ENCODE data around the gene PSTPIP2. TPM values are rescaled to one million over a fixed set of nuclear protein-coding genes. Genes with fewer than 3 reads are reported as not detected.

Gene PSTPIP2
- total RNA-seq, 1 experiment from 2014 or later: 1.9 TPM

GRCh38 chr18:46097801-46098615, 25.9 kb upstream of the PSTPIP2 start, which contains the start of gene ATP5F1A (continued):
- TF ChIP-seq E2F5 (CRISPR knock-in tag; IDR thresholded peaks at IDR 0.05): peak; percentile 76; the same call in 1 of the 2 replicates
- TF ChIP-seq SMAD4 (CRISPR knock-in tag; IDR thresholded peaks at IDR 0.05): no peak
- no peak for TF ChIP-seq OVOL2 (CRISPR knock-in tag; IDR thresholded peaks at IDR 0.05; ENCODE audit: borderline replicate concordance)
- TF ChIP-seq GRHL2 (CRISPR knock-in tag; IDR thresholded peaks at IDR 0.05; ENCODE audit: insufficient replicate concordance, severe bottlenecking): no peak
- no peak for TF ChIP-seq ZNF532 (CRISPR knock-in tag; IDR thresholded peaks at IDR 0.05; ENCODE audit: borderline replicate concordance)
- TF ChIP-seq FOXP4 (CRISPR knock-in tag; IDR thresholded peaks at IDR 0.05): peak; percentile 92
- TF ChIP-seq NFATC4 (CRISPR knock-in tag; IDR thresholded peaks at IDR 0.05): no peak
- TF ChIP-seq ELF4 (CRISPR knock-in tag; IDR thresholded peaks at IDR 0.05; ENCODE audit: low read depth): no peak
- no peak for TF ChIP-seq ATF2 (CRISPR knock-in tag; IDR thresholded peaks at IDR 0.05; ENCODE audit: borderline replicate concordance, low read depth)
- TF ChIP-seq ZNF281 (CRISPR knock-in tag; IDR thresholded peaks at IDR 0.05): 0 out of 2 replicates have a peak, but pooled peaks have one; percentile 17
- no peak for TF ChIP-seq AR (CRISPR knock-in tag; IDR thresholded peaks at IDR 0.05)
- no peak for TF ChIP-seq FOXJ3 (CRISPR knock-in tag; IDR thresholded peaks at IDR 0.05; ENCODE audit: borderline replicate concordance)
- no peak; the same call in 1 of the 2 replicates for TF ChIP-seq CREM (CRISPR knock-in tag; IDR thresholded peaks at IDR 0.05)
- TF ChIP-seq HMGA2 (CRISPR knock-in tag; IDR thresholded peaks at IDR 0.05): no peak
- no peak for TF ChIP-seq CREB1 (CRISPR knock-in tag; IDR thresholded peaks at IDR 0.05)
- no peak for TF ChIP-seq RELA (CRISPR knock-in tag; IDR thresholded peaks at IDR 0.05; ENCODE audit: borderline replicate concordance)
- TF ChIP-seq JAZF1 (CRISPR knock-in tag; IDR thresholded peaks at IDR 0.05): no peak
- TF ChIP-seq SP1 (CRISPR knock-in tag; conservative IDR thresholded peaks at IDR 0.05): peak; percentile 84
- peak; percentile 94 for TF ChIP-seq NR2C2 (CRISPR knock-in tag; IDR thresholded peaks at IDR 0.05)
- TF ChIP-seq ZBTB43 (CRISPR knock-in tag; IDR thresholded peaks at IDR 0.05): no peak
- TF ChIP-seq TP53 (CRISPR knock-in tag; IDR thresholded peaks at IDR 0.05): no peak
- TF ChIP-seq ZNF121 (CRISPR knock-in tag; IDR thresholded peaks at IDR 0.05): 0 out of 2 replicates have a peak, but pooled peaks have one; percentile 33
- TF ChIP-seq ATF1 (CRISPR knock-in tag; IDR thresholded peaks at IDR 0.05): 0 out of 2 replicates have a peak, but pooled peaks have one; percentile 53
